NOMO-1 (cell line): Measurements from ENCODE around the gene TMEM273.
A peak's percentile ranks its signal among the peaks of the same experiment; 100 is the strongest.

ENCODE experiments used
- DNase-seq, 2 experiments: peaks; one replicate each; lab custom pipeline; 2025; ENCODE audit not compliant: unreplicated experiment in 2 of 2; lab: John Stamatoyannopoulos, UW

TMEM273 gene

DNA sequence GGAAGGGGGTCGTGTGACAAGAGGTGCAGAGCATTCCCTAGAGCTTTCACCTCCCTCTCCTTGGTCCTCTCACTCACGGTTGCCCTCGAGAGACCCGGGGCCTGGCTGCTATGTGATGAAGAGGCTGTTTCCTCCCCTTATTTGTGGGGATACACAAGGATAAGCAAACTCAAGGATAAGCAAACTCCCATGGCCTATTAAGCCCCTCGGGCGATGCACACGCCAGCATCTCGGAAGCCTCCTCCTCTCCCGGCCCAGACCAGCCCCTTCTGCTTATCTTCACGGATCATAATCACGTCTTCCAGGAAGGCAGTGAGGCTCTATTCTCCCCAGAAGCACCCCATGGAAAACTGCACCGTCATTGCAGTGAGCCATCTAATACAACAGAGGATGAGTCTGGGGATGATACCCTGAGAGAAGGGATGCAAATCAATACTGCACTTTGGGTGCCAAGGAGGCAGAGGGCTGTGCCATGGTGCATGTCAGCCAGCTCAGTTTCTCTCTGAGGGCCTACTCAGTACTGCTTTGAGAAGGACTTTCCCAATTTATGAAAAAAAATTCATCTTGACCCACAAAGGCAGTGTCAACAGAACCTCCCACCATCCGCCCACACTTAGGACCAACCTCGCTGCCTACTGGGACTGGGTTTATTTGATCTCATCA is 22.2 kb downstream of the TMEM273 start:
- no peak for DNase-seq

- no peak for DNase-seq
Measured at GRCh38 chr10:49165259-49165658, 22.9 kb downstream of the TMEM273 start.

DNA sequence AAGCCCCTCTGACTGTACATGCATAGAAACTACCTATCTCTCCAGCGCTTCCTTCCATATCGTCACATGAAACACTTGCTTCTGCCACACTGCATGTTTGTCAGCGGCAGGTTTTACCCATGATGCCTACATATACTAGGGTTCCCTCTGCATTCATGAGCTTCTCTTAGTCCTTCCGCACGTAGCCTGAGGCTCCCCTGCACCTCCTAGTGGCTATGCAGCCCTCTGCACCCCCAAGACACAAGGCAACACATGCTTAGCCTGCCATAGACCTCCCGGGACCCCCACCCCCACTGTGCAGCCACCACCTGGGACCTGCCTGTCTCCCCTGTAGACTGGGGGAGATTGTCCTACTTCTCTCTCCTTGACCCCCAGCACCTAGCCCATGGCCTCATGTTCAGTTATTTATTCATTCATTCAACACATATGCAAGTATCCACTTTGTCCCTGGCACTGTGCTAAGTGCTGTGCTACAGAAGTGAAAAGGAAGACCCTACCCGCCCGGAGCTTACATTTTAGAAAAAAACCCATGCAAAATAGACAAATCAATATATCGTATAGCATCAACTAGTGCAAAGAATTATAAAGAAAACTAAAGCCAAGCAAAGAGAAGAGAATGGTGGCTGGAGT is 23.5 kb downstream of the TMEM273 start:
- peak; percentile 37 to 45 for DNase-seq

GRCh38 chr10:49163741-49164140 is 24.4 kb downstream of the TMEM273 start:
- no peak for DNase-seq

GRCh38 chr10:49162761-49163310 is 25.4 kb downstream of the TMEM273 start:
- no peak for DNase-seq

GRCh38 chr10:49162063-49162462 is 26.1 kb downstream of the TMEM273 start:
- no peak for DNase-seq

DNA sequence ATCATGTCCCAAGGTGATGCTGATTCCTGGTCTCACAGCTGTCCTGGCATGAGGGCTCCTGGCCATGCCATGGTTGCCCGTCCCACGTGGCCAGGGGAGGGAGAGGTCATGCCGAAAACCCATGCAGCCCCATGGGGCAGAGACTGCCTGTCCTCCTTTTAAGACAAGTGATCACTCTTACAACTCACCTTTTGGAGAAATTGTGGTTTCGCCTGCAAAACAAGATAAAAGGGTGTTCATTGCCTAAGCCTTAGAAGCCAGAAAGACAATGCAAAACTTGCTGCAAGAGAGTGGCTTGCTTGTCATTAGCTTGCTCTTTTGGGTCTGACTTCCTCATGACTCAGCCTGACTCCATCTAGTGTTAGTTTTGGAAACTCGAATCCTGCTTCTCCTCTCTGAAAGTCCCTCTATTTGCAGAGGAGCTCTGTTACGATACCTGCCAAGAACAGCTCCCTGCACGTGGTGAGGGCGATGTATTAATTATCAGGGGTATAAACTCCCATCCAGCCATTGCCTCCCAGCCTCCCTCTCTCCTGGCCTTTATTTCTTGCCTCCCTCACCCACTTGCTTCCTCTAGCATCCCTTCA is 26.7 kb downstream of the TMEM273 start:
- DNase-seq, result peak in 1 of 2 experiments; percentile 19

DNA sequence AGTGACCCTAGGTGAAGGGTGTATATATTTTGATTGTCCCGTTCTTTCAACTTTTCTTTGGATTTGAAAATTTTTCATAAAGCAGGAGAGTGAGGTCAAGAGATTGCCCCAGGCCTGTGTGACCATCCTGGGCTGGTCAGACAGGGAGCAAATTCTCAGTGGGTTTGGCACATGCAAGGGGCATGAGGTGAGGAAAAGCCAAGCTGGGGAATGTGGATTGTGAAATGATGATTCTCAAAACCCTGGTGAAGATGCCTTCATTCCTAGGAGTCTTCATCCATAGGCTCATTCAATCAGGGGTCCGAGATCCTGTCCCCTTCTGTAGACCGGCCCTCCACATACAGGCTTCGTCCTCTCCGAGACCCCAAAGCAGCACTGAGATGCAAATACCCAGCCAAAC is 27.4 kb downstream of the TMEM273 start:
- no peak for DNase-seq

- no peak for DNase-seq
Measured at GRCh38 chr10:49160110-49160509, 28.1 kb downstream of the TMEM273 start.

- no peak for DNase-seq
Measured at GRCh38 chr10:49158915-49159314, 29.3 kb downstream of the TMEM273 start.

GRCh38 chr10:49158404-49158803 is 29.8 kb downstream of the TMEM273 start:
- no peak for DNase-seq

- DNase-seq, result no peak
Measured at GRCh38 chr10:49157229-49157628, 31.0 kb downstream of the TMEM273 start.

GRCh38 chr10:49154641-49155040 is 33.5 kb downstream of the TMEM273 start:
- no peak for DNase-seq

DNA sequence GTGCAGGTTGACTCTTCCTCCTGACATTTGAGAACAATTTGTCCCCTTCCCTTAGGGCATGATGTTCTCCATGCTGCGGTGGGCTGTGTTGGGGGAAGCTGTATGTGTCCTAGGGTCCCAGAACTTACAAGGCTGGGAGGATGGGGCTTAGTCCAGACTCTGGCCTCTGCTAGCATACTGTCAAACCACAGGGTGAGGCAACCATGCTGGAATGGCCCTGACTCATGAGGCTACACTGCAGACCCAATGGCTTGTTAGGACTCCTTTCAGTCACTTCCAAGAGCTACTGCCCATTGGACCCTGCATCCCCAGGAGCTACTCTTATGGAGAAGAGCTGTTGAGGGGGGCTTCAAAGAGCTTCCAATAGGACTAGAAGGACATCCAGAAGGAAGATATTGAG is 34.2 kb downstream of the TMEM273 start:
- DNase-seq, result no peak

GRCh38 chr10:49153115-49153514 is 35.1 kb downstream of the TMEM273 start:
- DNase-seq, result no peak

GRCh38 chr10:49152663-49153062 is 35.5 kb downstream of the TMEM273 start:
- DNase-seq, result no peak

DNA sequence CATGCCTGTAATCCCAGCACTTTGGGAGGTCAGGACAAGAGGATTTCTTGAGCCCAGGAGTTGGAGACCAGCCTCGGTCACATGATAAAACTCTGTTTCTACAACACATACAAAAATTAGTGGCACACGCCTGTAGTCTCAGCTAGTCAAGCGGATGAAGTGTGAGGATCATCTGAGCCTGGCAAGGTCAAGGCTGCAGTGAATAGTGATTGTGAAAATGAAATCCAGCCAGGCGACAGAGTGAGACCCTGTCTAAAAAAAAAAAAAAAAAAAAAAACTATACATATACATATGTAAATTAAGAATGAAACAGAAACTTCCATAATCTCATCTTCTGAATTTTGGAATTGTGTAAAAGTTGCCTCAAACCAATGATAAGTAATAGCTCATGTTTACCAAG is 36.2 kb downstream of the TMEM273 start:
- DNase-seq, result no peak

DNA sequence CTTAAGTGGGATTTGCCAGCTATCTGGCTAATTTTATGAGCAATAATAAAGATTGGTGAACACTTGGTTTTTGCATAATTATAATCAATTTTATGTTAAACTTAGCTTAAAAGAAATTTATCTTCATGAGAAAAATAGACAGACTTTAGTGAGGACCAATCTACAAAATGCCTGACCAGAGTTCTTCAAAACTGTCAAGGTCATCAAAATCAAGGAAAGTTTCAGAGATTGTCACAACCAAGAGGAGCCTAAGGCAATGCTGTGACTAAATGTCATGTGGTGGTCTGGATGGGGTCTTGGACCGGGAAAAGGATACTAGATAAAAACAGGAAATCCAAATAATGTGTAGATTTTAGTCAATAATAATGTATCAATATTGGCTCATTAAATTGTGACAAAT is 36.7 kb downstream of the TMEM273 start:
- DNase-seq, result no peak

DNA sequence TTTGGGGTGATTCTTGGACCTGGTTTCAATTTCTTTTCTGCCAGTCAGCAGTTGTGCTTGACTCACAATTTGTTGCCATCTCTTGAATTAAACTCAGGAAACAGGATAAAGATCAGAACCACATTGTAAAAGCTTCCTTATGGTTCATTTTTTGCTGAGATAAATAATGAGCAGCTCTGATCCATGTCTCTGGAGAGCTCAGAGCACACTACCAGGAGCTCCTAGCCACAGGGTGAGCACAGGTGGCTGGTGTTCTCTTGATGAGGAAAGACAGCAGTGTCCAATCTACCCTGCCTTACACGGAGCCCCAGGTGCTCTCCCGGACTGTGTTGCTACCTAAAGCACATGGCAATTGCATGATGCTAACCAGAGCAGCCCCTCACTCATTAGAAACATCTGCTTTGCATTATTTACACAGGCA is 37.2 kb downstream of the TMEM273 start:
- no peak for DNase-seq

- DNase-seq, result no peak
Measured at GRCh38 chr10:49150426-49150825, 37.8 kb downstream of the TMEM273 start.

GRCh38 chr10:49149881-49150280 is 38.3 kb downstream of the TMEM273 start:
- no peak for DNase-seq
